H1 (cell line): ENCODE data around the gene METTL8.

ENCODE experiments used
- GTF2F1 ChIP-seq: IDR thresholded peaks from 2 replicates; pipeline ENCODE4 v1.6.1; 2012; ENCODE audit warnings: low read depth, low read length, improper control_type of control experiment, borderline replicate concordance
- POLR2A ChIP-seq, 2 experiments: IDR thresholded peaks; 1 replicate in 1 of 2; 2 replicates in 1 of 2; pipeline ENCODE4 v1.6.1; 2011; ENCODE audit warnings: low read depth in 2 of 2, low read length in 2 of 2, mild to moderate bottlenecking in 2 of 2; ENCODE audit errors: control extremely low read depth in 1 of 2

- TF ChIP-seq POLR2A (IDR thresholded peaks at IDR 0.05; ENCODE audit: control extremely low read depth in 1 of 2, low read depth in 2 of 2, low read length in 2 of 2), result no peak
- no peak for TF ChIP-seq GTF2F1
These were observed 45.5 kb upstream of the METTL8 start for GRCh38 chr2:171479154-171479814.
